Measurements from ENCODE around the gene TBC1D12.

DNA sequence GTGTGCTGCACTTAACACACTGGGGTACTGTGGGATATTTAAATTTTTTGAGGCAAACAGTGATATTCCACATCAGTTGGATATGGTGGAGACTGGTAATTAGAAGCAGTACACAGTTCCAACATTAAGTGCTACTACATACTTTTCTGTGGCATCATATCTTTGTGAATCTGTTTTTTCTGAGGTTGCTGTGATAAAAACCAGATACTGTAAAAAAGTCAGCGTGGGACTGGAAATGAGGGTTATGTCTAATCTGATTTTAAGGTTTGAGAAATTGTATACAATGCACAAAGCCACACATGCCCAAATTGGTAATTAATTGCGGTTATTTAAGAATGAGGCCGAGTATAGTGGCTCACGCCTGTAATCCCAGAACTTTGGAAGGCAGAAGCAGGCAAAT is 41.2 kb downstream of the TBC1D12 start:
- TF ChIP-seq CTCF (IDR thresholded peaks at IDR 0.05) = no peak
- no peak for TF ChIP-seq EP300 (IDR thresholded peaks at IDR 0.05)
- TF ChIP-seq POLR2A (IDR thresholded peaks at IDR 0.05) = no peak
- TF ChIP-seq POLR2AphosphoS5 (IDR thresholded peaks at IDR 0.05) = no peak

Measured in suprapubic skin (tissue), 4 donors.